ENCODE measurements around the gene ZMIZ1. TPM values are rescaled to one million over a fixed set of nuclear protein-coding genes. Genes with fewer than 3 reads are reported as not detected.

ZMIZ1 gene
- total RNA-seq, 1 experiment from 2014 or later = 15.4 TPM

DNA sequence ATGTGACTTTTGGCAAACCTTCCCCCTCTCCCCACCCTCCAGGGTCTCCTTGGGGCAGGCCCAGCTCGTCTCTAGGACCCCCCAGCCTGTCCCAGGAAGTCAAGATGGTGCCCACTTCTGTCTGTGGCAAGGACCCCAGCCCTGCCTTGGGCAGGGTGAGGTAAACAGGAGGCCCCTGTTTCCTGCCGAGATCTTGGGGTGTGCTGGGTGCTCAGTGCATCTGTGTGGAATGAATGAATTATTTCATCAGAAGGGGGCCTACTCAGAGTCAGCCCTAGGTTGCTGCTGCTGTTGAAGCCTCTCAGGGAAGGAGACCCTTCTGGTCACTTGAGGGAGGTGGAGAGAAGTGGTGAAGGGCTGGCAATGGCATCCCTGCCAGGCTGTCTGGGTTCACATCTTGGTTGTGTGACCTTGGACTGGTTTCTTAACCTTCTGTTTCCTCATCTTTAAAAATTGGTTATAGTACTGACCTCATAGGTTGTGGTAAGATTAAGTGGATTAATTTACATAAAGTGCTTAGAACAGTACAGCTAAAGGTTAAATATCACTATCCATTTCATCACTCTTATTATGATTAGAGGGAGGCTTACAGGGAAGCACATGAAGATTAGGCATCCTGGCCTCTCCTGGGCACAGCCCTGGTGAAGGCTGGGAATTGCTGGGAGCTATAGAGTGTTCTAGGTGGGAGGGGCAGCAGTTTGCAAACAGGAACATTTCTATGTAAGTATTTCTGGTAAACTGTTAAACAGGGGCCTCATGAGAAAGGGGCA lies 67.7 kb downstream of the ZMIZ1 start:
- DNase-seq (ENCODE audit: low read depth) = no peak

DNA sequence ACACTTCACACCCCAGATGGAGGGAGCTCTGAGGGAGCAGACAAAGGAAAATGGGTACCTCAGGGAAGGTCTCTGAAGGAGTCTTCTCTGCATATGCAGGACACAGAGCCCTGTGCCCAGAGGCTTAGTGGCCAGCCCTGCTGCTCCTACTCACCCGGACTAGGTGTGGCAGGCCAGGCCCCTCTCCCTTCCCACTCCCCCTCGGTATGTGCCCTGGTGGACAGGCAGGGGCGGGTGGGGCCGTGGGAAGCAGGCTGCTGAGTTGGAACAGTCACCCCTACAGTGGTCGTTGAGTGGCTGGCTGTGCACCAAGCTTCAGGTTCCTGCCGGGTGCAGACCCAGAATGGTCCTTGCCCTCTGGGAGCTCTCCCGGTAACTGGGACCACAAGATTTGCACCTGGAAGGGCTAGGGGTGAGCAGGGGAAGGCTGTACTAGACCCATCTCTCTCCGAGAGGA lies 68.6 kb downstream of the ZMIZ1 start:
- DNase-seq (ENCODE audit: low read depth) = peak; percentile 47

DNA sequence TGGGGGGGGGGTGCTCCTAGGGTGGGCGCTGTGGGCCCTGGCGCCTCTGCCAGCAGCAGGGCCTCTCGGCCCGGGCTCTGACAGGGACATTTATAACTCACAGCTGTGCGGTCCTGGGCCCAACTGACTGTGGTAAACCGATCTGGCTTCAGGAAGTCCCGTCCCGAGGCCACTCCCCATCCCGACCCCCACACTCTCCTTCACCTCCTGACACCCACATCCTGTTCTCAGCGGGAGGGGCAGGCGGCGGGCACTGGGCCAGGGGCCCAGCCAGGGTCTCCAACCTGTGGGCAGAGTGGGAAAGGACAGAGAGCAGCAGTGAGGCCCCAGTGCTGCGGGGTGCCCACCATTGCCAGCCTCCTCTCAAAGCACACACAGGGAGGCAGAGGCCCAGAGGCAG lies 69.1 kb downstream of the ZMIZ1 start:
- peak; percentile 79 for DNase-seq (ENCODE audit: low read depth)

DNA sequence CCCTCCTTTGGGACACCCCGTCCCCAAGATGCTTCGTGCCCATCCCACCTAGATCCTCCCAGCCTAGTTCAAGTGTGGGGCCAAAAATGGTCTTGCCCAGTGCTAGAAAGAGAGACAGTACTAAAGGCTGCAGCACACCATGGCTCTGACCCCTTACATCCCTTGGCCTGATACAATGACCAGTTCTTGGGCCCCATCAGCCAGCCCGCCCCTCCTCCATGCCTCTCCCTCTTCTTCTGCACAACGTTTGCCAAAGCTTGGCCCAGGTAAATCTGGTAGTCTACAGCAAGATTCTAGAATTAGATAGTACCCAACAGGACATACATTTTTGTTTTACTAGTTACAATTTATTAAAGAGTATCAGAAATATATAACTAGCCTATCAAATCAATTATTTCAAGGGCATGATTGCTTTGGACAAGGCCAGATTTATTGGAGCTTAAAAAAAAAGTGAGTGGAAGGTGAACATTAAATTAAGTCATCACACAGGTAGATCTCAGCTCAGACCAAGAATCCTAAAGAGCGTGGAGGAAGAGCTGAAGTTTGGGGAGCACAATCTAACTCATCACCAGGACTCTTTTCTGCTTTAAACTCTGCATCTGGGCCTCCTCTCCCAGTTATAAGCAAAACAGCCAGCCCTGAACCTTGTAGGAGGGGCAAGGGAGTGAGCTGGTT lies 69.8 kb downstream of the ZMIZ1 start:
- DNase-seq (ENCODE audit: low read depth) = no peak

DNA sequence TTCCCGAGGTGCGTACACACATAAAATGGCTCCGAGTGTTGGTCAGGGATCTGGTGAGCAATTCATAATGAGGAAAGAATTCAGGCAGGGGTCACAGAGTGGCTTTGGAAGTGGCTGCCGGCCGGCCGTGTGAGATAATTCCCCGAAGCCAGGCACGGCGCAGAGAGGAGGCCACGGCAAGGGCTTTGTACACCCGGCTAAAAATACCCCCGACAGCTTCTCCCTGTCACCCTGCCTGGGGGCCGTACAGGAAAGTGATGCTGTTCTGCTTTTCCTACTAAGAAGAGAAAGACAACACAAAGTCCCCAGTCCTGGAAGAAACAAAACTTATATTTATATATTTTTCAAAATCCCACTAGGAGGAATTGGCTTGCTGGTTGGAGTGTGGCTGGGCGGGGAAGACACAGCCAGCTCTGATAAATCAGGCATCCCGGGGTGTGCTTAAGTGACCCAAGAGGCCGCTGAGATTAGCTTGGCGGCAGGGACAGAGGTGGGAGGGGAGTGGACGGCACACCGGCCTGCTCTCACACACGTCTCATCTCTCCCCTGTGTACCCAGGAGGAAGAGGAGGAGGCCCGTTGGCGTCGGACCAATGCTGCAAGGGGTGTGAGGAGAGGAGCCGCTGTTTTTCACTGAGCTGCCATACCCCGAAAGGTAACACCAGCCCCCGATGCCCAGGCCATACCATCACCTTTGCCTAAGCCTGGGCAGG lies 70.5 kb downstream of the ZMIZ1 start:
- DNase-seq (ENCODE audit: low read depth) = peak; percentile 92

DNA sequence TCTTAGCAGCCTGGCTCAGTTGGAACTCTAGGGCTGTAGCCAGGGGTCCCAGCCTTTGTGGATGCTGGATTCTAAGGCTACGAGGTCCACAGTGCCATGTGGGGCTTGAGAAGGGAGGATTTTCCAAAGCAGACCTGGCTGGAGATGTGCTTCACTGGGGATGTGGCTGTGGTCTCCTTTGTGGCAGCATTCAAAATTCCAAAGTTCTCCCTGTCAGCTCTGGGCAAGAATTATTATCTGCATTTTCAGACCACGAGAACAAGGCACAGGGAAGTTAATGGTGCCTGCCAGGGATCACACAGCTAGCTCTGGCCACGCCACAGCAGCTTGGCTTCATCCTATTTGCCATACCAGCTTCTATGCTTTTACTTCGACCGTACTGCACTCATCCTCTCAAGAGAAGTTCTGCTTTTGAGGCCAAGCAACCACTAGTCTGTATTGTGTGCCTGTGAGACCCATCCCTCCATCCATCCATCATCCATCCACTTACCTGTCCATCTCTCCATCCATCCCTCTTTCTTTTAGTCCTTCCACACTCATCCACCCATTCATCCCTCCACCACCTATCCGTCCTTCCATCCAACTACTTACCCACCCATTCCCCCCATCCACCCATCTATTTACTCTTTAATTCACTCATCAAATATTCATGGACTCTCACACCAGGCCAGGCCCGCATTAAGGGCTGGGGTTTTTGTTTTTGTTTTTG lies 71.5 kb downstream of the ZMIZ1 start:
- DNase-seq (ENCODE audit: low read depth) = no peak

DNA sequence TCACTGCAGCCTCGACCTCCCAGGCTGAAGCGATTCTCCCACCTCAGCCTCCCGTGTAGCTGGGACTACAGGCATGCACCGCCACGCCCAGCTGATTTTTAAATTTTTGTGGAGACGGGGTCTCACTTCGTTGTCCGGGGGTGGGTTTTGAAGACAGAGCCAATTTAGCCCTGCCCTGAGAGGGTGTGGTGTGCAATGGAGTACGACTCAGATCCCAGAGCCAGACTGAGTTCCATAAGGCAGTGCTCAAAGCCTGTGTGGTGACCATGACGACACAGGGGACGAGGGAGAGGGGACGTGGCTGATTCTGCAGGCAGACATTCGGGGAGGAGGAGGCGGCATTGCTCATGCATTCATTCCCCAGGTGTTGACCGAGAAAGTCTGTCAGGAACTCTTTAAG lies 72.1 kb downstream of the ZMIZ1 start:
- no peak for DNase-seq (ENCODE audit: low read depth)

DNA sequence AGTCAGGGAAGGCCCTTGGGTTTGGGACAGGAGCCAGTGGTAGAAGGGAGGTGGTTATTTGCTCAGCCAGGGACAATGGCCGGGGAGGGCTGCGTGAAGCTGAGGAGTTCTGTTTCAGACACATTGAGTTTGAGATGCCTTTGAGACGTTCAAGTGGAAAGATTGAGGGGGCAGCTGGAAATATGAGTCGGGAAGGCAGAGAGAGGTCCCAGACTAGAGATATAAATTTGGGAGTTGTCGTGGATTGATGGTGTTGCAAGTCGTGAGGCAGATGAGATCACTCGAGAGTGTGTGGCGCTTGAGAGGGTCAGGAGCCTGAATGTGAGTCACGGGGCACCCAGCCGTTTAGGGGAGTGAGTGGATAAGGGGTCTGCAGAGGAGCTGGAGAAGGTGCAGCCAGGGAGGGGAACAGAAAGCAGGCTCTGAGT lies 73.3 kb downstream of the ZMIZ1 start:
- DNase-seq (ENCODE audit: low read depth) = no peak

DNA sequence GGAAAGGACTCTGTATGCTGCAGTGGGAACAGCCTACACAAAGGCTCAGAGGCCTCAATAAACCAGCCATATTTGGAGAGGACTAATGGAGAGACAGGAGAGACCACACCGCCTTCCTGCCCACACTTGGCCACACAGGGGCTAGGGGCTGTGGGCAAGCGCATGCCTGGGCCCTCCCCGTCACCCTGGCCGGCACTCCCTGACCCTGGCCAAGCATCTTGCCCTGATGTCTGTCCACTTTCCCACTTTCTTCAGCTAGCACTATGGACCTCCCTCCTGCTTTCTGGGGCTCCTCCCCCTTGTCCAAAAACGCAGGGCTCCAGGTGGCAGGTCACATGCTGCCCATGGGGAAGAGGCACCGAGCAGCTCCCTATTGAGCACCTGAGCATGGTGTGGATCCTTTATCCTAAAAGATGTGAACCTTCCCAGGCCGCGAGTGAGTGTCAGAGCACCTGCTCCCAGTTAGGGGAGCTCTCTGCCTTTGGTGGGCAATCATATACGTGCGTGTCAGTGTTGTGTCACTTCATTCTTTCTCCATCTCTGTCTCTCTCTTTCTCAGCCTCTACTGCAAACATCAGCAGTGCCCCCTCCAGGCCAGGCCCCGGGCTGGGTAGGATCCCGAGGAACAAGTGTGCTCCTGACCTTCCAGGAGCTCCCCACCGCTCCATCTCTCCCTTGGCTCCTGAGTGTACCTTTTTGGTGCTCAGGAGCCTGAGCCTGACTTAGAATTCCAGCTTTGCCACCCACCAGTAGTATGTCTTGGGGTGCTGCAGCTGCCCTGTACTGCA lies 74.0 kb downstream of the ZMIZ1 start:
- DNase-seq (ENCODE audit: low read depth) = no peak

DNA sequence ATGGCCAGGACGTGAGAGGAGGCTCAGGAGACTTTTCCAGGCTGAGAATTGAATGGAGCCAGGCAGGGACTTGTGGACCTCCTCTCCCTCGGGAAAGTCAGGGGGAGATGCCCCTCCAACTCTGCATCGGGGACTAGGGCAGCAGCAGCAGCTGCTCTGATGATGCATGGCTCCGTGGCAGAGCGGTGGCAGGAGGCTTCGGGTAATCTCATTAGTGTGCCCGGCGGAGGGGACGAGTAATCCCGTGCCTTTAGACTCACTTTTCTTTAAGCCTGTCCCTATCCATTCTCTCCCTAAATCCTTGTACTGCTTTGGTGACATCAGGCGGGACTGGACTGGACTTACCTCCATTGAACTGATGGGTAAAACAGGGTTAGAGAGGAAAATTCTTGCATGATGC lies 75.1 kb downstream of the ZMIZ1 start:
- no peak for DNase-seq (ENCODE audit: low read depth)

DNA sequence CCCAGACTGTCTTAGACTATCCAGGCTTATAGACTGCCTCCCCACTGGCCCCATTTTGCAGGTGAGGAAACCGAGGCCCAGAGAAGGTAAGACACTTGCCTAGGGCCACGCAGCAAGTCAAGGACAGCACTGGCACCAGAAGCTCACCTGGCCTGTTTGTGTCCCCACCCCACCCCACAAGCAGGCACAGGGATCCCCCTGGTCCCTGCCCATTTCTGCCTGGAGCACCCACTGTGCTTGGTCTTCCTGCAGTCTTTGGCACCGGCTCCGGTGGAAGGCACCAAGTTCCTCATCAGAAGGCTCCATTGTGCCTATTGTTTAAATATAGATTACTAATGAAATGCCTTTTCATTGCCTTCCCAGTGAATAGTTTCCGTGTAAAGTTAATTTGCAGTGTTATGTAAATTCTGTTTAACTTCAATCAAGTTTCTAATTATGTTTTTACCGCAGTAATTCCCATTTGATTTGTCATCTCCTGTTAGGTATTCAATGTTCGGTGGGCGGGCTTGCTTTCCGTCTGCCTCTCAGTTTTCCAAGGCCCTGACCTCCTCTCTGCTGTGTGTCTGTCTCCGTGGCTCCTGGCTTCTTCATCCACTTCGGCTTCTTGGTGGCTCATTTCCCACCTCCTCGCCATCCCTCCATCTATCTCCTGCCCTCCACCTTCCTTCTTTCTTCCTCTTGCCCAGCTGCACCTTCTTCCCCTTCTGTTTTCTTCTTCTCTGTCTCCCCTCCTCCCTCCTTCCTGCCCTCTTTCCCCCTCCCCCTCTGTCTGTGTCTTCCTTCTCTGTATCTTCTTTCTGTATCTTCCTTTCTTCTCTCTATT lies 75.8 kb downstream of the ZMIZ1 start:
- no peak for DNase-seq (ENCODE audit: low read depth)

DNA sequence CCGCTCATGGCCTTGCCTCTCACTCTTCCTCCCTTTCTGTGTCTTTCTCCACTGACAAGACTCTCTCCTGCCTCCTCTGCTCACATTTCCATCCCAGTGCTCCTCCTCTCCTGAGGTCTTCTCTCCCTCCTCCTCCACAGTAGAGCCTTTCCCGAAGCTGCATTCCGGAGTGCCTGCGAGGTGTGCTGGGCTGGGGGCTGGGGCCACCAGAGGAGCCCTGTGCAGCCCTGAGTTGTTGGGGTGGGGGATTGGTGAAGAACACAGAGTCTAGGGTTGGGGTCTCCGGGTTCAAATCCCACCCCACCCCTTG lies 76.4 kb downstream of the ZMIZ1 start:
- no peak for DNase-seq (ENCODE audit: low read depth)

DNA sequence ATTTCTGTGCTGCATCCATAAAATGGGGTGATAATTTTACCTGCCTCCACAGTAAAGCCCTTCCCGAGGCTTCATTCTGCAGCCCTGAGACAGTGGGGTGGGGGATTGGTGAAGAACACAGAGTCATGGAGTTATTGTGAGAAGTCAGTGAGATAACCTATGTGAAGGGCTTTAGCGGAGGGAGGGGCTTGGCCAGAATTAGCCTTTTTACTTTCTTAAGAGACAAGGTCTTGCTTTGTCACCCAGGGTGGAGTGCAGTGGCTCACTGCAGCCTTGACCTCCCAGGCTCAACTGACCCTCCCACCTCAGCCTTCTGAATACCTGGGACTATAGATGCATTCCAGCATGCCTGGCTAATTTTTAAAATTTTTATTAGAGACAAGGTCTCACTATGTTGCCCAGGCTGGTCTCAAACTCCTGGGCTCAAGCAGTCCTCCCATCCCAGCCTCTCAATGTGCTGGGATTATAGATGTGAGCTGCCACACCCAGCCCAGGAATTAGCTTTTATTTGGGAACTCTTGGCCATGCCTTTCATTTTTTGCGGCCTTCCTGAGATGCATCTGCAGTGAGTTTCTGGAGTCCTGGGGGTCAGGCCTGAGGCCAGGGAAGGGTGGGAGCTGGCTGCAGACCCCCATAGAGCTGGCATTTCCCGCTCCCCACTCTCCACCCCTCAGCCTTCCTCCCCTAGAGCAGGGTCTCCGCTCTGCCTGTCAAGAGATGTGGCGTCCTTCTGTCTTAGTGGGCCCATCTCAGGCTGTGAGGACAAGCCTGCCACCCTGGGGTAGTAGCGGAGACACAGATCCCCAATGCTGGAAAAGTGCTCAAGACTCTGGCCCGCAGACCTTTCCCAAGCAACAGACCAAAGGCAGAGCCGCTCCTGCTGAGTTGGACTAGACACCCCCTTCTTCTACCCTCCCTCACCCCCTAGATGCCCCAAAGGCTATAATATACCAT lies 77.0 kb downstream of the ZMIZ1 start:
- no peak for DNase-seq (ENCODE audit: low read depth)

DNA sequence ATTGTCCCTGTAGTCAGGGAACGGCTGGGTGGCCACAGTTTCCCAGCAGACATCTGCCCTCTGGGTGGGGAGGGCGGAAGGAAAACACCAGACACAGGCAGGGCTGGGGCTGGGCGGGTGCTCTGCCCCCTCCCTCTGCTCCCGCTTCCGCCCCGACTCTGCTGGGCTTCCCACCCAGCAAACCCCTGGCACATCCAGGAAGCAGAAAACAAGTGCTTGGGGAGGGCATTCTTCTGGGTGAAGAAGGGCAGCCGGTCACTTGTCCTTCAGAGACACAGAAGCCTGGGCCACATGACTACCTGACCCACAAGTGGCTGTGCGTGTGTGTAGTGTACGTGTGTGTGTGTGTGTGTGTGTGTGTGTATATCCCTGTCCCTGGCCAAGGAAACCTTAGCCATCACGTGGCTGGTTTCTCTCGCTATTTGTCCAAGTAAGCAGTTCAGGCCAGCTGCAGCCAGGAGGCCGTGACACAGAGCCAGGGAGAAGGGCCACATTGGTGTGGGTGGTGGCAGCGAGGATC lies 77.9 kb downstream of the ZMIZ1 start:
- no peak for DNase-seq (ENCODE audit: low read depth)

DNA sequence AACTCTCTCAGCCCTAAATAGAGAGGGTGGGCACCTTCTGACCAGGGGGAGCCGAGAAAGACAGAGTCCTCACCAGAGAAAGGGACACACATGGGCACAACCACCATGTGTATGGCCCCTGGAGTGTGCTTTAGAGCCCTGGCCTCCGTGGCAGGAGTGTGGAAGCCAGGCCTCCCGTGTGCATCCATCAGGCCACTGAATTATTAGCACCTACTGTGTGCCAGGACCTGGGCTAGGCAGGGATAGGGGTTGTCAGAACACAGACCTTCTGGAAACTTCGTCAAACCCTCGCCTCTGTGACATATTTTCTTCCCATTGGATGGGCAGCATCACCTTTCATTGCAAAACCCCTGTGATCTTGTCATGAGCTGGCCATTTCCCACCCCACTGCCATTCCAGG lies 78.5 kb downstream of the ZMIZ1 start:
- no peak for DNase-seq (ENCODE audit: low read depth)

DNA sequence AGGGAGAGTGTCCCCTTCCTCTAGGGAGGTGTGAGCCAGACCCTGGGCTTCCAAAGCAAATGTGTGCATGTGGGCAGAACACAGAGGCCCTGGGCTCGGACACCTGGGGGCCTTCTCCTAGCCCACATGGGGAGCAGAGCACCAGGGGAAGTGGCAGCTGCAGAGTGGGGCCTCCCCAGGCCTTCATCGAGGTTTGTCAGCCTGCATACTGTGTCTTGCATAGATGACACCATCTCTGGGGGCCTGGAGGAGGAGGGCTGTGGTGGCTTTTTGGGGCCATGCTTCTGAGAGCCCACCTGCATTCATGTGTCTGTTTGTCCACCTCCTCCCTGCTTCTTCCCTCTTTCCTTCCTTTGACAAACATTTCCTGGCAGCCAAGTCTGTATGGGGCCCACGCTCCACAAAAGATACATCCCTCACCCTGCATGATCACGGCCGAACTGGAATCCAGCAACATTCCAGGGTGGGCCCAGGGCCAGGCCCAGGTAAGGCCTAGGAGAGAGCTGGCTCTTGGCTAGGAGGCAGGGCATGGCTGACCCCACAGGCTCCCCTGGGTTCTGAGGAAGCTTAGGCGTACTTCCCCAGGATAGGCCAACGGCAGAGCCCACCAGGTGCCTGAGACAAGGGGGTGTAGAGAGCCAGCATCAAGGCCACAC lies 79.2 kb downstream of the ZMIZ1 start:
- no peak for DNase-seq (ENCODE audit: low read depth)

DNA sequence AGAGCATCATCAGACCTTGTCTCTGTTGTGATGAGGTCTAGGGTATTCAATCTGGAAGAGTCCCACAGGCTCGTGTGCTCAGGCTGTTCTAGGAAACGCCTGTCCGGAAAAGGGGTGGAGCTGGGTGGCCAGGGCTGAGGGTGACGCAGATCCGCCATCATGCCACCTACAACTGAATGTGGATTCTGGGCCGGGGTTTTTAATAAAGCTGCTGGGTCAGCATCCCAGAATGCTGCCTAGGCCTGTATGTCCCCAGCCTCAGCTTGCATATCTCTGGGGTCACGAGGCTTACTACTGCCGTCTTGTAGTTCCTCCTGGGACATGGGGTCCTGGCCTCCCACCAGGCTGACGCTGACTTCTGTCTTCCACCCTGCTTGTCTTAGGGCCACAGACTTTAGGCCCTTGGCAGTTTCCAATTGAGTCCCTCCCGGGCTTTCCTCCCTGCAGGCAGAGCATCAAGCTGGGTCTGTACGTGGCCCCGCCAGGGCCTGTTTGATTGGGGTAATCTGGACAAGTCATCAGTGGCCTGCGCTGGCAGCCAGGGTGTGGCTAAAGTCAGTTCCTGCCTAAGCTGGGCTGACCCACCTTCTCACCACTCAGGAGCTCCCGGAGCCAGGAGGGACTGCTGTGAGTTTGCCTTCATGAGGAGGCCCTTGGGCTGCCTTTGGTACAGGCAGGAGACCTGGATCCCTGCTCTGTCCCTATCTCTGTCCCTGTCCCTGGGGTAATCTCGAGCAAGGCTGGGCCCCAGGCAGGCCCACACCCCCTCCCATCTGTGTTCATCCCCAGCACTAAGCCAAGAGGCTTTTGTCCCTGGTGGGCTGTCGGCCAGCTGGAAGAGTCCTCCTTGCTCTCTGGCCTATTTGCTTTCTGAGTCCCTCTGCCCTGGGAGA lies 79.9 kb downstream of the ZMIZ1 start:
- peak; percentile 66 for DNase-seq (ENCODE audit: low read depth)

DNA sequence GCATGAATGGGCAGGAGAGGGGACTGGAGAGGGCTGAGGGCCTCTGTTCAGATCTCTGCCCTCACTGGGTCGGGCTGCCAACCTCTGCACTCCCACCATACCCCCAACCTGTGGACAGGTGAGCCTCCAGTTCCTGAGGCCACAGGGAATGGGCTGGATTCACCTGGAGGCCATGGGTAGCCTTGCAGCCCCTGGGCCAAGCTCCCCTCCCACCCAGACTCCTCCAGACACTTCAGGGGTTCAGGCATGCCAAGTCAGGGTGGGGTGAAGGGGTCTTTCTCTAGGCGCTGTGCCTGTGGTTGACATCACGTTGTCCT lies 80.5 kb downstream of the ZMIZ1 start:
- no peak for DNase-seq (ENCODE audit: low read depth)

Data from RPMI7951 (cell line).